ENCODE results near the gene TPCN1.

Gene TPCN1

DNA sequence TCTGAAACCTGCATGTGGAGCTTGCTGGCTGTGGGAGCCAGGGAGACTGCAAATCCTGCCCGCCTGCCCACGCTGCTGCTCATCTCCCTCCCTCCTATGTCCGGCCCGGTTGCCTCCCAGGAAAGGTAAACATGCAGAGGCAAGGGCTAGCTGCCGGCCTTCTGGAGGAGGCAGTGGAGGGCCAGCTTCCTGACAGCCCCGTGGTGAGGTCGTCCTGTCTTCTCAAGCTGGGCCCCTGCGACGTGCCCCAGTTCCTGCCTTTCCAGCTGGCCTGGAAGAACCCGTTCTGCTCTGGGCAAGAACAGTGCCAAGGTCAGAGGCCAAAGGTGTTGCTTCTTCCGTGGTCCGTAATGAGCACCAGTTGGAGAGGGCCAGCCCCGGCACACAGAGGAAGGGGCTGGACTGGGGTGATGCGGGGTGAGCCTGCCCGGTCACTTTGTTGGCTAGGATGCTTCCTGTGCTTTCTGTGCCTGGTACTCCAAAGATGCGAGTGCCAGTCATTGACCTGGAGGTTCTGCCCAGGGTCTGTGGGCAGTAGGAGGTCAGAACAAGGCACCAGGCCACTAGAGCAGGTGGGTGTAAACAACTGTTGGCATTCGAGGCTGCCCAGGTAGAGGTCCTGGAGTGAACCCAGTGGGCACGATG is 25.3 kb downstream of the TPCN1 start:
- Histone ChIP-seq H3K18ac (ENCODE audit: low read length) (peak overlapping the region; percentile 48), H2BK120ac (ENCODE audit: low read depth, low read length) (no peak overlapping the region), H3K79me1 (ENCODE audit: low read depth, low read length) (no peaks in the 10 kb centered on the region), H2AK5ac (ENCODE audit: low read depth, low read length) (peak overlapping the region; percentile 86), H3K4me3 (ENCODE audit: low read length in 2 of 2) (no peak overlapping the region), H3K4me2 (ENCODE audit: insufficient read depth, low read length, poor library complexity, severe bottlenecking) (no peak overlapping the region), H3K4ac (ENCODE audit: low read length) (no peak overlapping the region), H3K23ac (ENCODE audit: low read depth, low read length, poor library complexity) (peak overlapping the region; percentile 62), H3K9ac (ENCODE audit: low read depth, low read length, poor library complexity) (peak overlapping the region; percentile 47), H3K14ac (ENCODE audit: low read length) (peak overlapping the region; percentile 50), H2BK12ac (ENCODE audit: low read length) (peak overlapping the region; percentile 36), H3K27ac (replicated peaks; ENCODE audit: low read length) (no peak overlapping the region), H3K4me1 (ENCODE audit: control insufficient read depth in 2 of 2, insufficient read depth in 1 of 2, low read depth in 1 of 2, low read length in 2 of 2) (peaks cover 14 to 16% of the 10 kb centered on the region in 2 donors), H2BK5ac (ENCODE audit: low read length) (peak overlapping the region; percentile 54), H3K9me3 (replicated peaks in 1 of 2; ENCODE audit: control insufficient read depth in 2 of 2, insufficient read depth in 1 of 2, low read depth in 1 of 2, low read length in 2 of 2) (no peaks in the 10 kb centered on the region), H4K8ac (ENCODE audit: low read depth, low read length) (no peak overlapping the region), H4K91ac (ENCODE audit: low read depth, low read length, poor library complexity) (peak overlapping the region; percentile 73), H2AFZ (ENCODE audit: low read length) (peak overlapping the region; percentile 84), H2BK15ac (ENCODE audit: low read length) (peak overlapping the region; percentile 69), H3K27me3 (ENCODE audit: control insufficient read depth in 3 of 3, insufficient read depth in 3 of 3, low read depth in 1 of 3, low read length in 3 of 3) (no peaks in the 10 kb centered on the region), H3K36me3 (replicated peaks in 1 of 2; ENCODE audit: control insufficient read depth in 2 of 2, insufficient read depth in 2 of 2, low read length in 2 of 2) (no peaks in the 10 kb centered on the region)
- no CpG with 5 or more reads among the region's 18 CpGs for WGBS, 2 donors (ENCODE audit: extremely low coverage in 2 of 2, insufficient read length in 2 of 2, insufficient replicate concordance in 1 of 2)
- DNase-seq (ENCODE audit: low spot score) = no peak

DNA sequence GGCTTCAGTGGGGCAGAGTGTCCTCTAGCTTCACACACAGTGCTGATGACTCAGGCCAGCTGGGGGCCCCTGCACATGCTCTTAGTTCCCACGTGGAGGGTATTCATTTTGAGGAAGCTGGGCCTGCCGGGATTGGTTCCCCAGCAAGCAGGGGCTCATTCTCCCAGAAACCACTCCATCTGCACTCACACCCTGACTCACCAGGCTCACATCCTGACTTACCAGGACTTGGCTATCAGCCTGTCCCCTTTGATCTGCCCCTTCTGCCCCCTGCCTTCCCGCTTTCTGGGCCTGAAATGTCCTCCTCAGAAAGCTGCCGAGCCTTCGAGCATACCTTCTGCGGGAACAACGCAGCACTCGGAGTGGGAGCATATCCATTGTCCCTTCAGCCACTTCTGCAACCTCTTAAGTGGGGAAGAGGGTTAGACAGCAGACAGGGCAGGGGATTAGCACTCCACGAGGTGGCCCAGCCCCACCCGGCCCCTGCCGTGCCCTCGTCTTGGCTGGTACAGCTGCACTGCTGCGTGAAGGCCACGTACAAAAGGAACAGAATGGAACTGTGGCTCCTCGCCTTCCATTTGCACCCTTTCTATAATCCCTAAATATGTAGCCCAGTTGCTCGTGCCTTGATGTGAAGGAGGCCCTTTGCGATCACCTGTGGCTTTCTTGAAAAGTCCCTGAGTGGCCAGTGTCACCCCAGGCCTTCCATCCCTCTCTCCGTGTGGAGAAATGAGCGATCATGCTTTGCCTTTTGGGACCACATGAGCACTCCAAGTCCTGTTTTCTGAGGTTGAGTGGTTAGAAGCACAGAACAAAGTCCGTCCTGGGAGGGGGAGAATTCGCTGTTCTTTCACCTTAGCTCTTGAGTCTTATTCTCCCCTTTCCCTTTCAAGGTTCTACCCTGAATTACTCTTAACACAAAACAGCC is 26.1 kb downstream of the TPCN1 start:
- no peaks in the 10 kb centered on the region for H3K79me1 ChIP-seq (ENCODE audit: low read depth, low read length)
- H2BK15ac ChIP-seq (ENCODE audit: low read length) = no peak overlapping the region
- no peak overlapping the region for H3K4me2 ChIP-seq (ENCODE audit: insufficient read depth, low read length, poor library complexity, severe bottlenecking)
- peak overlapping the region; percentile 86 for H2AK5ac ChIP-seq (ENCODE audit: low read depth, low read length)
- H3K4ac ChIP-seq (ENCODE audit: low read length) = no peak overlapping the region
- peak overlapping the region; percentile 54 for H2BK5ac ChIP-seq (ENCODE audit: low read length)
- peak overlapping the region; percentile 2 for H3K9ac ChIP-seq (ENCODE audit: low read depth, low read length, poor library complexity)
- no peak for DNase-seq (ENCODE audit: low spot score)
- no peaks in the 10 kb centered on the region for H3K36me3 ChIP-seq (replicated peaks in 1 of 2; ENCODE audit: control insufficient read depth in 2 of 2, insufficient read depth in 2 of 2, low read length in 2 of 2)
- no peak overlapping the region for H4K91ac ChIP-seq (ENCODE audit: low read depth, low read length, poor library complexity)
- peak overlapping the region; percentile 39 for H3K14ac ChIP-seq (ENCODE audit: low read length)
- H4K8ac ChIP-seq (ENCODE audit: low read depth, low read length) = no peak overlapping the region
- peak overlapping the region; percentile 63 for H3K18ac ChIP-seq (ENCODE audit: low read length)
- H3K4me3 ChIP-seq (ENCODE audit: low read length in 2 of 2) = no peak overlapping the region
- H3K9me3 ChIP-seq (replicated peaks in 1 of 2; ENCODE audit: control insufficient read depth in 2 of 2, insufficient read depth in 1 of 2, low read depth in 1 of 2, low read length in 2 of 2) = no peaks in the 10 kb centered on the region
- no peak overlapping the region for H2BK12ac ChIP-seq (ENCODE audit: low read length)
- no peaks in the 10 kb centered on the region for H3K27me3 ChIP-seq (ENCODE audit: control insufficient read depth in 3 of 3, insufficient read depth in 3 of 3, low read depth in 1 of 3, low read length in 3 of 3)
- H2AFZ ChIP-seq (ENCODE audit: low read length) = no peak overlapping the region
- WGBS, 2 donors (ENCODE audit: extremely low coverage in 2 of 2, insufficient read length in 2 of 2, insufficient replicate concordance in 1 of 2) = no CpG with 5 or more reads among the region's 21 CpGs
- peaks cover 14 to 16% of the 10 kb centered on the region in 2 donors for H3K4me1 ChIP-seq (ENCODE audit: control insufficient read depth in 2 of 2, insufficient read depth in 1 of 2, low read depth in 1 of 2, low read length in 2 of 2)
- H2BK120ac ChIP-seq (ENCODE audit: low read depth, low read length) = no peak overlapping the region
- no peak overlapping the region for H3K23ac ChIP-seq (ENCODE audit: low read depth, low read length, poor library complexity)
- H3K27ac ChIP-seq (replicated peaks; ENCODE audit: low read length) = no peak overlapping the region

DNA sequence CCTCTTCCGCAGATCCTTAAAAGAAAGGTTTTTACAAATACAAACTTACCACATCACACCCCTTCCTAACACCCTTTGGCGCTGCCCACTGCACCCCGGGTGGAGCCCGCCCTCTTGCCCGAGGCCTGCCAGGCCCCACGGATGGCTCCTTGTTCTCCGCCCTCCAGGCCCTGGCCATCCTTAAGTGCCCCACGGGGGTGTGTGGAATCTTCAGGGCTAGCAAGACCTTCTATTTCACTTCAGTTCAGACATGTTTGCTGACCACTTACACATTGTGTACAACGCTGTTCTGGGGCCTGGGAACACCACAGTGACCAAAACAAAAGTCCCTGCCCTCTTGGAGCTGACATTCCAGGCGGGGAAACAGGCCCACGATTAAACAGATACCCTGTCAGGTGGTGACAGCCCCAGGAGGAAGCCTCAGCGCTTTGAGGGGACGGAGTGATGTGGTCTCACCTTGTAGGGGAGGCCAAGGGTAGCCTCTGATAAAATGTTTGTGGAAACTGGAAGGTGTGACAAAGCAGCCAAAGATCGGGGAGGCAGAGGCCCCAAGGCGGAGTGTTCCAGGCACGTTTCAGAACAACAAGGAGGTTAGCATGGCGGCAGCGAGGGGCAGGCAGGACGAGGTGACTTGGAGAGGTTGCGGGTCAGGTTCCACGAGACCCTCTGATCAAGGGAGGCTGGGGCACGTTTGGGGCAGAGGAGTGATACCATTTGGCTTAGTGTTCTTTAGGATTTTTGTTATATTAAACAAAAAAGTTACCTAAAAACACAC is 27.0 kb downstream of the TPCN1 start:
- Histone ChIP-seq H3K23ac (ENCODE audit: low read depth, low read length, poor library complexity) (no peak overlapping the region), H2AFZ (ENCODE audit: low read length) (no peak overlapping the region), H4K91ac (ENCODE audit: low read depth, low read length, poor library complexity) (peak overlapping the region; percentile 32), H3K4ac (ENCODE audit: low read length) (no peak overlapping the region), H3K79me1 (ENCODE audit: low read depth, low read length) (no peaks in the 10 kb centered on the region), H2AK5ac (ENCODE audit: low read depth, low read length) (no peak overlapping the region), H3K18ac (ENCODE audit: low read length) (peak overlapping the region; percentile 53), H3K14ac (ENCODE audit: low read length) (no peak overlapping the region), H4K8ac (ENCODE audit: low read depth, low read length) (no peak overlapping the region), H3K9ac (ENCODE audit: low read depth, low read length, poor library complexity) (no peak overlapping the region), H3K27ac (replicated peaks; ENCODE audit: low read length) (no peak overlapping the region), H3K4me2 (ENCODE audit: insufficient read depth, low read length, poor library complexity, severe bottlenecking) (no peak overlapping the region), H2BK15ac (ENCODE audit: low read length) (no peak overlapping the region), H3K4me3 (ENCODE audit: low read length in 2 of 2) (no peak overlapping the region), H2BK12ac (ENCODE audit: low read length) (no peak overlapping the region), H2BK120ac (ENCODE audit: low read depth, low read length) (no peak overlapping the region), H2BK5ac (ENCODE audit: low read length) (no peak overlapping the region), H3K4me1 (ENCODE audit: control insufficient read depth in 2 of 2, insufficient read depth in 1 of 2, low read depth in 1 of 2, low read length in 2 of 2) (peaks cover 14 to 16% of the 10 kb centered on the region in 2 donors), H3K27me3 (ENCODE audit: control insufficient read depth in 3 of 3, insufficient read depth in 3 of 3, low read depth in 1 of 3, low read length in 3 of 3) (no peaks in the 10 kb centered on the region), H3K36me3 (replicated peaks in 1 of 2; ENCODE audit: control insufficient read depth in 2 of 2, insufficient read depth in 2 of 2, low read length in 2 of 2) (no peaks in the 10 kb centered on the region), H3K9me3 (replicated peaks in 1 of 2; ENCODE audit: control insufficient read depth in 2 of 2, insufficient read depth in 1 of 2, low read depth in 1 of 2, low read length in 2 of 2) (peaks cover under 1 to 4% of the 10 kb centered on the region in 2 donors)
- no peak for DNase-seq (ENCODE audit: low spot score)
- no CpG with 5 or more reads among the region's 22 CpGs for WGBS, 2 donors (ENCODE audit: extremely low coverage in 2 of 2, insufficient read length in 2 of 2, insufficient replicate concordance in 1 of 2)
